Astrocyte of the spinal cord (primary cell): ENCODE measurements around the gene CYB561.

Source experiments
- DNase-seq: peaks from one replicate; pipeline ENCODE4 v3.0.0; 2011; ENCODE audit warnings: low read depth, low spot score
- H3K4me3 ChIP-seq: 2 replicates; pipeline ENCODE4 v1.5.1; 2011; ENCODE audit warnings: low read depth, mild to moderate bottlenecking, low read length, moderate library complexity
- CTCF ChIP-seq: IDR thresholded peaks from 2 replicates; pipeline ENCODE4 v1.5.1; 2012; ENCODE audit warnings: low read depth, mild to moderate bottlenecking, low read length, inconsistent platforms
- in situ Hi-C: cut with HindIII; loops from 2 replicates; pipeline ENCODE4 v1.10.0; 2017; ENCODE audit warnings: low sequenced_read_pairs

The CYB561 gene

GRCh38 chr17:63413128-63413527 lies 33.0 kb downstream of the CYB561 start:
- no peak for TF ChIP-seq CTCF
- DNase-seq, result no peak
- no peak overlapping the region for H3K4me3 ChIP-seq
- in situ Hi-C loops, result no loop called here

GRCh38 chr17:63412234-63412633 lies 33.9 kb downstream of the CYB561 start:
- TF ChIP-seq CTCF, result no peak
- DNase-seq, result no peak
- no peak overlapping the region for H3K4me3 ChIP-seq
- in situ Hi-C loops, result no loop called here

GRCh38 chr17:63407741-63408330 lies 38.3 kb downstream of the CYB561 start:
- no peak overlapping the region for H3K4me3 ChIP-seq
- no peak for TF ChIP-seq CTCF
- no peak for DNase-seq
- in situ Hi-C loops, result no loop called here

GRCh38 chr17:63406689-63407330 lies 39.3 kb downstream of the CYB561 start:
- in situ Hi-C loops, result no loop called here
- DNase-seq, result peak; percentile 94
- peak; percentile 76 for TF ChIP-seq CTCF
- H3K4me3 ChIP-seq, result no peak overlapping the region

GRCh38 chr17:63405741-63406261 lies 40.3 kb downstream of the CYB561 start:
- peak; percentile 85 for DNase-seq
- in situ Hi-C loops, result no loop called here
- H3K4me3 ChIP-seq, result no peak overlapping the region
- peak; percentile 69 for TF ChIP-seq CTCF

- no peak overlapping the region for H3K4me3 ChIP-seq
- DNase-seq, result no peak
- no peak for TF ChIP-seq CTCF
- in situ Hi-C loops, result no loop called here
Observed at GRCh38 chr17:63405020-63405419, 41.1 kb downstream of the CYB561 start.
